HepG2 (cell line): ENCODE data around the gene FADD. TPM values are rescaled to one million over a fixed set of nuclear protein-coding genes. Genes with fewer than 3 reads are reported as not detected.

Experiments used
- ATAC-seq: fragments of 200-7000 bp; cut with Tn5 transposase; 3 replicates; pipeline ENCODE4 v1.9.1; 2020; ENCODE audit warnings: mild to moderate bottlenecking, moderate library complexity
- BruUV-seq: library from RNA; stranded (reverse); fragments of 400-500 nt; replicated peaks from 2 replicates; lab custom pipeline; 2021; lab: Mats Ljungman, UMichigan
- CTCF ChIA-PET: fragments of 300-600 bp; formaldehyde crosslinking; extraction: SDS; loops from one replicate; lab custom pipeline; 2021; ENCODE audit warnings: low total read pairs, inconsistent platforms, low intra/inter-chr PET ratio; lab: Yijun Ruan, JAX
- POLR2A ChIA-PET: fragments of 350-600 bp; sonication (Branson Sonifier 250); formaldehyde crosslinking; loops from one replicate; lab custom pipeline; 2020; ENCODE audit warnings: antibody characterized with exemption, inconsistent platforms; lab: Yijun Ruan, JAX
- DNase-seq: peaks from one replicate; pipeline ENCODE4 v3.0.0-alpha.2; 2015; ENCODE audit warnings: low spot score
- FAIRE-seq: peaks from 3 replicates; lab custom pipeline; 2011; peaks lifted over from hg19 to GRCh38; lab: Jason Lieb, UNC
- H2AFZ ChIP-seq: one replicate; pipeline ENCODE4 v1.6.1; 2011; ENCODE audit warnings: low read length, inconsistent platforms
- H3K27ac ChIP-seq: fragments of 300-600 bp; 3 replicates; pipeline ENCODE4 v1.8.0; 2011; ENCODE audit warnings: mixed run types, mild to moderate bottlenecking, mixed read lengths, low read length, inconsistent platforms; ENCODE audit not compliant: insufficient read depth; ENCODE audit errors: extremely low read length
- H3K27me3 ChIP-seq, 2 experiments: fragments of 200-600 bp in 1 of 2; 2 replicates in 1 of 2; 3 replicates in 1 of 2; pipeline versions ENCODE4 v1.6.0 to v1.8.0; 2011; ENCODE audit warnings: low read length in 2 of 2, mild to moderate bottlenecking in 2 of 2, moderate library complexity in 2 of 2, inconsistent platforms in 1 of 2; ENCODE audit not compliant: insufficient read depth in 2 of 2, control insufficient read depth in 1 of 2
- H3K36me3 ChIP-seq, 2 experiments: fragments of 200-600 bp in 1 of 2; replicated peaks in 1 of 2; 2 replicates in 1 of 2; 3 replicates in 1 of 2; pipeline versions ENCODE4 v1.5.1 to v1.8.0; 2011; ENCODE audit warnings: low read length in 2 of 2, inconsistent platforms in 1 of 2; ENCODE audit not compliant: insufficient read depth in 2 of 2, control insufficient read depth in 1 of 2
- H3K4me1 ChIP-seq: 2 replicates; pipeline ENCODE4 v1.5.1; 2012; ENCODE audit warnings: low read length, inconsistent platforms; ENCODE audit not compliant: insufficient read depth
- H3K4me2 ChIP-seq: 2 replicates; pipeline ENCODE4 v1.6.0; 2011; ENCODE audit warnings: low read depth, low read length, inconsistent platforms
- H3K4me3 ChIP-seq, 3 experiments: fragments of 200-600 bp in 1 of 3; sonication (generic), shearing (Covaris generic) in 1 of 3; replicated peaks in 1 of 3; 2 replicates each; pipeline ENCODE4 v1.5.1; 2011 to 2016; ENCODE audit warnings: low read length in 3 of 3, inconsistent platforms in 2 of 3, low read depth in 2 of 3, mild to moderate bottlenecking in 2 of 3, control low read depth in 1 of 3, mixed read lengths in 1 of 3; ENCODE audit not compliant: insufficient read depth in 1 of 3
- H3K79me2 ChIP-seq: one replicate; pipeline ENCODE4 v1.6.1; 2011; ENCODE audit warnings: low read length, inconsistent platforms; ENCODE audit not compliant: insufficient read depth
- H3K9ac ChIP-seq: 2 replicates; pipeline ENCODE4 v1.6.0; 2011; ENCODE audit warnings: mild to moderate bottlenecking, low read depth, low read length, inconsistent platforms; ENCODE audit not compliant: insufficient read depth
- H3K9me3 ChIP-seq: 2 replicates; pipeline ENCODE4 v1.5.1; 2012; ENCODE audit warnings: mild to moderate bottlenecking, low read length
- H4K20me1 ChIP-seq: 2 replicates; pipeline ENCODE4 v1.6.0; 2011; ENCODE audit warnings: inconsistent platforms, mild to moderate bottlenecking, low read length, moderate library complexity; ENCODE audit not compliant: insufficient read depth
- ARHGAP35 ChIP-seq: sonication (generic); formaldehyde crosslinking; IDR thresholded peaks from 2 replicates; pipeline ENCODE4 v1.9.0; 2022; ENCODE audit warnings: mild to moderate bottlenecking, inconsistent platforms, moderate library complexity, missing genetic modification reagents, borderline replicate concordance
- ARNTL ChIP-seq: sonication (generic); formaldehyde crosslinking; IDR thresholded peaks from 2 replicates; pipeline ENCODE4 v1.4.0; 2020; ENCODE audit warnings: mild to moderate bottlenecking, missing genetic modification reagents
- NAIF1 ChIP-seq: sonication (generic); formaldehyde crosslinking; IDR thresholded peaks from 2 replicates; pipeline ENCODE4 v1.5.0; 2020; ENCODE audit warnings: mild to moderate bottlenecking, missing genetic modification reagents, borderline replicate concordance
- SRF ChIP-seq: IDR thresholded peaks from 2 replicates; pipeline ENCODE4 v1.6.1; 2011; ENCODE audit warnings: mild to moderate bottlenecking, low read depth, low read length, moderate library complexity
- TP53 ChIP-seq: sonication (generic); formaldehyde crosslinking; conservative IDR thresholded peaks from 2 replicates; pipeline ENCODE4 v1.4.0; 2020; ENCODE audit warnings: missing genetic modification reagents
- ZFP90 ChIP-seq: sonication (generic); formaldehyde crosslinking; IDR thresholded peaks from 2 replicates; pipeline ENCODE4 v1.8.0; 2022; ENCODE audit warnings: missing genetic modification reagents, mild to moderate bottlenecking, inconsistent platforms, borderline replicate concordance
- ZKSCAN5 ChIP-seq: sonication (generic); formaldehyde crosslinking; IDR thresholded peaks from 2 replicates; pipeline ENCODE4 v1.5.1; 2020; ENCODE audit warnings: mild to moderate bottlenecking, missing genetic modification reagents
- ZNF335 ChIP-seq: sonication (generic); formaldehyde crosslinking; IDR thresholded peaks from 2 replicates; pipeline ENCODE4 v1.4.0; 2020; ENCODE audit warnings: missing genetic modification reagents
- ZNF589 ChIP-seq: sonication (generic); formaldehyde crosslinking; conservative IDR thresholded peaks from 2 replicates; pipeline ENCODE4 v1.8.0; 2022; ENCODE audit warnings: mild to moderate bottlenecking, moderate library complexity, missing genetic modification reagents
- ZNF605 ChIP-seq: sonication (generic); formaldehyde crosslinking; IDR thresholded peaks from 2 replicates; pipeline ENCODE4 v1.8.0; 2022; ENCODE audit warnings: mild to moderate bottlenecking, missing genetic modification reagents
- ZNF616 ChIP-seq: sonication (generic); formaldehyde crosslinking; IDR thresholded peaks from 2 replicates; pipeline ENCODE4 v1.5.0; 2020; ENCODE audit warnings: low read depth, mild to moderate bottlenecking, missing genetic modification reagents
- ZNF670 ChIP-seq: sonication (generic); formaldehyde crosslinking; IDR thresholded peaks from 2 replicates; pipeline ENCODE4 v1.8.0; 2022; ENCODE audit warnings: mild to moderate bottlenecking, missing genetic modification reagents, borderline replicate concordance
- WGBS: methylation state at CpG from one replicate; pipeline ENCODE4 v1.1.6; 2017; ENCODE audit warnings: low lambda C conversion rate; 5-methylcytosine and 5-hydroxymethylcytosine counted together
- in situ Hi-C: cut with HindIII; loops from 2 replicates; pipeline ENCODE4 v1.10.0; 2017; ENCODE audit warnings: low pct_unique_long_range_greater_than_20kb; ENCODE audit not compliant: extremely low pct_ligation_motif_present
- intact Hi-C: fragments of 100-400 bp; cut with micrococcal nuclease; formaldehyde crosslinking; loops from one replicate; pipeline ENCODE4 v1.10.0; 2022; ENCODE audit not compliant: unreplicated experiment
- polyA plus RNA-seq, 8 experiments: library from polyadenylated mRNA; depleted of rRNA in 3 of 8; stranded (reverse) in 7 of 8; unstranded in 1 of 8; fragments of >200 nt; fragmentation: Illumina TruSeq in 4 of 8; extraction: Trizol in 4 of 8; gene quantifications; 2 replicates each; pipeline versions ENCODE4 v1.2.1 to v1.2.3, GENCODE V29; 2011 to 2016; ENCODE audit warnings: low read depth in 4 of 8, missing spikeins in 1 of 8, mixed read lengths in 1 of 8; ENCODE audit not compliant: insufficient read depth in 1 of 8
- total RNA-seq, 5 experiments: library from RNA; depleted of rRNA; stranded (reverse); fragments of >200 nt; fragmentation: Illumina TruSeq; extraction: Trizol; gene quantifications; 2 replicates each; pipeline ENCODE4 v1.2.3, GENCODE V29; 2016; ENCODE audit warnings: low read depth in 1 of 5
- TF ChIP-seq, protein P1 (sequence below): sonication (generic); formaldehyde crosslinking; IDR thresholded peaks from 2 replicates; pipeline ENCODE4 v1.5.0; 2020; ENCODE audit warnings: missing genetic modification reagents, mild to moderate bottlenecking, borderline replicate concordance
- TF ChIP-seq, protein P2 (sequence below): sonication (generic); formaldehyde crosslinking; conservative IDR thresholded peaks from 2 replicates; pipeline ENCODE4 v1.4.0; 2020; ENCODE audit warnings: missing genetic modification reagents
- TF ChIP-seq, protein P3 (sequence below): sonication (generic); formaldehyde crosslinking; IDR thresholded peaks from 2 replicates; pipeline ENCODE4 v1.8.0; 2022; ENCODE audit warnings: missing genetic modification reagents, mild to moderate bottlenecking, borderline replicate concordance
- TF ChIP-seq, protein P4 (sequence below): IDR thresholded peaks from 2 replicates; pipeline ENCODE4 v1.6.1; 2016; ENCODE audit warnings: control low read depth

The FADD gene
- total and polyA plus RNA-seq, 2 of the 13 experiments (the other 11 are each of a cell fraction or from before 2014, with no cell fraction given) = 14.2 to 22.2 TPM

DNA sequence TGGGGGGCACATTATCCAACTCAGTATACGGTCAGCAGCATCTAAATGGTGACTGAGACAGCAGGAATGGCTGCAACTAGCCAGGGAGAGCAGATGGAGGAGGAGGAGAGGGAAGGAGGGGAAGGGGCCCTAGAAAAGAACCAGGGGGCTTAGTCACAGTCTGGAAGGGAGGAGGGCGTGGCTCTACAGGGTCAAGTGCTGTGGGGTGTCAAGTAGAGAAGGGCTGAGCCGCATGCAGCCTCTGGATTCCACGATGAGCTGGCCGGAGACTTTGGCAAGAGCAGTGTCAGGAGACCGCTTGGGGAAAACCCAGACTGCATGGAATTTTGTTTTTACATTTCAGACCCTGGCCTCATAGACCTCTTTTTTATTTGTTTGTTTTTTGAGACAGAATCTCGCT, 41.6 kb downstream of the FADD start (continued):
- TF ChIP-seq, protein P1, sequence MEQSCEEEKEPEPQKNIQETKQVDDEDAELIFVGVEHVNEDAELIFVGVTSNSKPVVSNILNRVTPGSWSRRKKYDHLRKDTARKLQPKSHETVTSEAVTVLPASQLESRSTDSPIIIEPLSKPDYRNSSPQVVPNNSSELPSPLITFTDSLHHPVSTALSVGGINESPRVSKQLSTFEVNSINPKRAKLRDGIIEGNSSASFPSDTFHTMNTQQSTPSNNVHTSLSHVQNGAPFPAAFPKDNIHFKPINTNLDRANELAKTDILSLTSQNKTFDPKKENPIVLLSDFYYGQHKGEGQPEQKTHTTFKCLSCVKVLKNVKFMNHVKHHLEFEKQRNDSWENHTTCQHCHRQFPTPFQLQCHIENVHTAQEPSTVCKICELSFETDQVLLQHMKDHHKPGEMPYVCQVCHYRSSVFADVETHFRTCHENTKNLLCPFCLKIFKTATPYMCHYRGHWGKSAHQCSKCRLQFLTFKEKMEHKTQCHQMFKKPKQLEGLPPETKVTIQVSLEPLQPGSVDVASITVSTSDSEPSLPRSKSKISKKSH (CRISPR knock-in tag) = no peak
- TF ChIP-seq SRF = no peak

DNA sequence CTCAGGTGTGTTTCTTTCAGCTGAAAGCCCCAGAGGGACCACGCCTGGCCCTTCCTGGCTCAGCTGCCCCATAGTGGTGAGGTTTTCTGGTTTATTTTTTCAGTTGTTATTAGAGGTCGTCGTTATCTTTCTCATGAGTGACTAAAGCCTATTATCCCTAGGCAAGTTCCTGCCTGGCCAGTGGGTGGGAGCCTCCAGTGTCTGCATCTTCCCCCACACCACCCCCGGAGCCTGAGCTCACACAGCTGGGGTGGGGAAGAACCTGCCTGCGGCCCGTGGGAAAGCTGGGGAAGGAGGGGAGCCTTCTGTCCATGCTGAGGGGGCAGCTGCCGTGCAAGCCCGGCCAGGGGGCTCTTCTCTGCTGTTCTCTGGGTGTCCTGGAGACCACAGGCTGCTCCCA, 43.1 kb downstream of the FADD start:
- Histone ChIP-seq H2AFZ (no peak overlapping the region), H3K4me1 (peaks cover 25% of the 10 kb centered on the region), H3K27me3 (peaks cover 0 to 41% of the 10 kb centered on the region in 2 experiments; a peak in 3 of 5 replicates), H4K20me1 (no peaks in the 10 kb centered on the region), H3K27ac (no peak overlapping the region), H3K9ac (no peak overlapping the region), H3K36me3 (no peaks in the 10 kb centered on the region), H3K9me3 (no peaks in the 10 kb centered on the region), H3K4me3 (no peak overlapping the region), H3K4me2 (no peak overlapping the region), H3K79me2 (no peaks in the 10 kb centered on the region)
- in situ Hi-C loops = no loop called here
- intact Hi-C loops = no loop called here
- ATAC-seq = no peak
- CTCF ChIA-PET = no interaction called here
- no TSS peak for BruUV-seq
- no peak for FAIRE-seq
- no peak for DNase-seq
- WGBS = 27% methylated on average over 8 of the region's 8 CpGs
- POLR2A ChIA-PET = no interaction called here
- no peak for TF ChIP-seq ZFP90 (CRISPR knock-in tag)
- TF ChIP-seq ZNF605 (CRISPR knock-in tag) = no peak
- TF ChIP-seq ZNF616 (CRISPR knock-in tag) = no peak
- TF ChIP-seq TP53 = no peak
- no peak for TF ChIP-seq ARNTL (CRISPR knock-in tag)
- no peak for TF ChIP-seq ZNF335
- no peak for TF ChIP-seq ZKSCAN5 (CRISPR knock-in tag)
- no peak for TF ChIP-seq NAIF1
- TF ChIP-seq ZNF670 (CRISPR knock-in tag) = no peak
- TF ChIP-seq, protein P2, sequence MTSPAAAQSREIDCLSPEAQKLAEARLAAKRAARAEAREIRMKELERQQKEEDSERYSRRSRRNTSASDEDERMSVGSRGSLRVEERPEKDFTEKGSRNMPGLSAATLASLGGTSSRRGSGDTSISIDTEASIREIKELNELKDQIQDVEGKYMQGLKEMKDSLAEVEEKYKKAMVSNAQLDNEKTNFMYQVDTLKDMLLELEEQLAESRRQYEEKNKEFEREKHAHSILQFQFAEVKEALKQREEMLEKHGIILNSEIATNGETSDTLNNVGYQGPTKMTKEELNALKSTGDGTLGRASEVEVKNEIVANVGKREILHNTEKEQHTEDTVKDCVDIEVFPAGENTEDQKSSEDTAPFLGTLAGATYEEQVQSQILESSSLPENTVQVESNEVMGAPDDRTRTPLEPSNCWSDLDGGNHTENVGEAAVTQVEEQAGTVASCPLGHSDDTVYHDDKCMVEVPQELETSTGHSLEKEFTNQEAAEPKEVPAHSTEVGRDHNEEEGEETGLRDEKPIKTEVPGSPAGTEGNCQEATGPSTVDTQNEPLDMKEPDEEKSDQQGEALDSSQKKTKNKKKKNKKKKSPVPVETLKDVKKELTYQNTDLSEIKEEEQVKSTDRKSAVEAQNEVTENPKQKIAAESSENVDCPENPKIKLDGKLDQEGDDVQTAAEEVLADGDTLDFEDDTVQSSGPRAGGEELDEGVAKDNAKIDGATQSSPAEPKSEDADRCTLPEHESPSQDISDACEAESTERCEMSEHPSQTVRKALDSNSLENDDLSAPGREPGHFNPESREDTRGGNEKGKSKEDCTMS (CRISPR knock-in tag) = no peak
- TF ChIP-seq ARHGAP35 = no peak
- TF ChIP-seq ZNF589 (CRISPR knock-in tag) = no peak
- TF ChIP-seq, protein P3, sequence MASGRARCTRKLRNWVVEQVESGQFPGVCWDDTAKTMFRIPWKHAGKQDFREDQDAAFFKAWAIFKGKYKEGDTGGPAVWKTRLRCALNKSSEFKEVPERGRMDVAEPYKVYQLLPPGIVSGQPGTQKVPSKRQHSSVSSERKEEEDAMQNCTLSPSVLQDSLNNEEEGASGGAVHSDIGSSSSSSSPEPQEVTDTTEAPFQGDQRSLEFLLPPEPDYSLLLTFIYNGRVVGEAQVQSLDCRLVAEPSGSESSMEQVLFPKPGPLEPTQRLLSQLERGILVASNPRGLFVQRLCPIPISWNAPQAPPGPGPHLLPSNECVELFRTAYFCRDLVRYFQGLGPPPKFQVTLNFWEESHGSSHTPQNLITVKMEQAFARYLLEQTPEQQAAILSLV = no peak
- TF ChIP-seq, protein P4, sequence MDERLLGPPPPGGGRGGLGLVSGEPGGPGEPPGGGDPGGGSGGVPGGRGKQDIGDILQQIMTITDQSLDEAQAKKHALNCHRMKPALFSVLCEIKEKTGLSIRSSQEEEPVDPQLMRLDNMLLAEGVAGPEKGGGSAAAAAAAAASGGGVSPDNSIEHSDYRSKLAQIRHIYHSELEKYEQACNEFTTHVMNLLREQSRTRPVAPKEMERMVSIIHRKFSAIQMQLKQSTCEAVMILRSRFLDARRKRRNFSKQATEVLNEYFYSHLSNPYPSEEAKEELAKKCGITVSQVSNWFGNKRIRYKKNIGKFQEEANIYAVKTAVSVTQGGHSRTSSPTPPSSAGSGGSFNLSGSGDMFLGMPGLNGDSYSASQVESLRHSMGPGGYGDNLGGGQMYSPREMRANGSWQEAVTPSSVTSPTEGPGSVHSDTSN = no peak
